Endothelial cell of umbilical vein (primary cell): ENCODE measurements around the gene ERN2. TPM values are rescaled to one million over a fixed set of nuclear protein-coding genes. Genes with fewer than 3 reads are reported as not detected.

Experiments
- BruUV-seq: library from RNA; stranded (reverse); fragments of 400-500 nt; replicated peaks from 2 replicates; lab custom pipeline; 2021; lab: Mats Ljungman, UMichigan
- CTCF ChIA-PET: fragments of 300-600, 350-600 bp; sonication (Branson Sonifier 250); formaldehyde crosslinking; loops from one replicate; lab custom pipeline; 2021; ENCODE audit warnings: antibody characterized with exemption, inconsistent platforms; lab: Charles Lee
- POLR2A ChIA-PET: fragments of 300-600, 350-600 bp; sonication (Branson Sonifier 250); formaldehyde crosslinking; loops from one replicate; lab custom pipeline; 2021; ENCODE audit warnings: antibody characterized with exemption, inconsistent platforms; lab: Charles Lee
- DNase-seq: peaks from one replicate; pipeline ENCODE4 v3.0.0-alpha.2; 2011; ENCODE audit warnings: low read depth, low spot score
- FAIRE-seq: peaks from 2 replicates; lab custom pipeline; 2011; peaks lifted over from hg19 to GRCh38; lab: Jason Lieb, UNC
- H2AFZ ChIP-seq: 2 replicates; pipeline ENCODE4 v1.6.0; 2012; ENCODE audit warnings: low read depth, low read length, control low read depth, inconsistent platforms
- H3K27ac ChIP-seq: 2 replicates; pipeline ENCODE4 v1.5.1; 2011; ENCODE audit warnings: low read depth, mild to moderate bottlenecking, control low read depth, low read length, moderate library complexity; ENCODE audit not compliant: insufficient read depth
- H3K27me3 ChIP-seq, 2 experiments: 2 replicates each; pipeline versions ENCODE4 v1.6.0 to v1.6.1; 2011; ENCODE audit warnings: low read length in 2 of 2, mixed read lengths in 1 of 2; ENCODE audit not compliant: control insufficient read depth in 2 of 2, insufficient read depth in 2 of 2
- H3K36me3 ChIP-seq, 2 experiments: 2 replicates in 1 of 2; 3 replicates in 1 of 2; pipeline ENCODE4 v1.5.1; 2011; ENCODE audit warnings: low read length in 2 of 2, mild to moderate bottlenecking in 1 of 2, moderate library complexity in 1 of 2; ENCODE audit not compliant: control insufficient read depth in 2 of 2, insufficient read depth in 2 of 2; ENCODE audit errors: extremely low read depth in 1 of 2
- H3K4me1 ChIP-seq: 3 replicates; pipeline ENCODE4 v1.5.1; 2011; ENCODE audit warnings: mild to moderate bottlenecking, low read length; ENCODE audit not compliant: control insufficient read depth, insufficient read depth; ENCODE audit errors: extremely low read depth
- H3K4me2 ChIP-seq: 2 replicates; pipeline ENCODE4 v1.6.1; 2011; ENCODE audit warnings: low read length, control low read depth, mixed read lengths; ENCODE audit not compliant: insufficient read depth
- H3K4me3 ChIP-seq, 3 experiments: fragments of 200-600 bp in 1 of 3; sonication (generic), shearing (Covaris generic) in 1 of 3; replicated peaks in 1 of 3; 2 replicates each; pipeline ENCODE4 v1.5.1; 2011 to 2016; ENCODE audit warnings: control low read depth in 3 of 3, low read length in 3 of 3, mild to moderate bottlenecking in 2 of 3, inconsistent platforms in 1 of 3, low read depth in 1 of 3, moderate library complexity in 1 of 3; ENCODE audit not compliant: insufficient read depth in 1 of 3
- H3K79me2 ChIP-seq: 2 replicates; pipeline ENCODE4 v1.6.0; 2012; ENCODE audit warnings: low read length, inconsistent platforms; ENCODE audit not compliant: control insufficient read depth, insufficient read depth
- H3K9ac ChIP-seq: replicated peaks from 2 replicates; pipeline ENCODE3; 2011; ENCODE audit warnings: low read length, control low read depth; ENCODE audit not compliant: insufficient read depth; ENCODE audit errors: extremely low read depth
- H3K9me1 ChIP-seq: replicated peaks from 3 replicates; pipeline ENCODE4 v1.6.0; 2011; ENCODE audit warnings: mild to moderate bottlenecking, low read length; ENCODE audit not compliant: control insufficient read depth, insufficient read depth; ENCODE audit errors: extremely low read depth
- H3K9me3 ChIP-seq: replicated peaks from 2 replicates; pipeline ENCODE4 v1.5.1; 2012; ENCODE audit warnings: low read length, inconsistent platforms; ENCODE audit not compliant: control insufficient read depth, insufficient read depth
- H4K20me1 ChIP-seq: replicated peaks from 2 replicates; pipeline ENCODE3; 2011; ENCODE audit warnings: mild to moderate bottlenecking, low read length; ENCODE audit not compliant: control insufficient read depth, insufficient read depth; ENCODE audit errors: extremely low read depth
- EZH2 ChIP-seq: IDR thresholded peaks from 2 replicates; pipeline ENCODE4 v1.6.1; 2012; ENCODE audit warnings: borderline replicate concordance, low read depth, mild to moderate bottlenecking, moderate library complexity, low read length, inconsistent platforms; ENCODE audit not compliant: severe bottlenecking
- FOS ChIP-seq: IDR thresholded peaks from 2 replicates; pipeline ENCODE4 v1.6.1; 2011; ENCODE audit warnings: mild to moderate bottlenecking, low read length, moderate library complexity, borderline replicate concordance; ENCODE audit not compliant: insufficient read depth
- GATA2 ChIP-seq: IDR thresholded peaks from 2 replicates; pipeline ENCODE4 v1.7.0; 2011; ENCODE audit warnings: low read depth, mild to moderate bottlenecking, moderate library complexity, mixed read lengths, low read length; ENCODE audit not compliant: insufficient read length, insufficient read depth
- JUN ChIP-seq: IDR thresholded peaks from 2 replicates; pipeline ENCODE4 v1.6.1; 2011; ENCODE audit warnings: borderline replicate concordance, low read depth; ENCODE audit not compliant: insufficient read length, insufficient read depth
- MYC ChIP-seq: IDR thresholded peaks from one replicate; pipeline ENCODE4 v1.6.1; 2011; ENCODE audit warnings: mild to moderate bottlenecking, low read depth, low read length
- POLR2A ChIP-seq: IDR thresholded peaks from 2 replicates; pipeline ENCODE4 v1.6.1; 2012; ENCODE audit warnings: low read depth, mild to moderate bottlenecking, control low read depth, low read length
- POLR2AphosphoS5 ChIP-seq: IDR thresholded peaks from 2 replicates; pipeline ENCODE4 v1.6.1; 2012; ENCODE audit warnings: low read depth, mild to moderate bottlenecking, control low read depth, low read length, moderate library complexity; ENCODE audit not compliant: insufficient read depth
- dilution Hi-C: fragments of 300-500 bp; cut with MboI; formaldehyde crosslinking; loops from one replicate; pipeline ENCODE4 v1.15.0; 2019; ENCODE audit warnings: low sequenced_read_pairs; ENCODE audit not compliant: extremely low pct_ligation_motif_present
- intact Hi-C: fragments of 100-400 bp; cut with micrococcal nuclease; formaldehyde crosslinking; loops from one replicate; pipeline ENCODE4 v1.10.0; 2022
- polyA plus RNA-seq, 4 experiments: library from polyadenylated mRNA; depleted of rRNA in 3 of 4; stranded (reverse) in 3 of 4; unstranded in 1 of 4; fragments of >200 nt; gene quantifications; 2 replicates each; pipeline versions ENCODE4 v1.2.1 to v1.2.3, GENCODE V29; 2011 to 2012; ENCODE audit warnings: missing spikeins in 1 of 4
- total RNA-seq: library from RNA; stranded (reverse); gene quantifications from 2 replicates; pipeline ENCODE4 v1.2.3, GENCODE V29; 2021
- TF ChIP-seq, protein P1 (sequence below), 2 donors: IDR thresholded peaks; 1 replicate in 1 of 2; 2 replicates in 1 of 2; pipeline ENCODE4 v1.5.1; 2011; ENCODE audit warnings: low read length in 2 of 2, mild to moderate bottlenecking in 2 of 2, moderate library complexity in 2 of 2, control low read depth in 1 of 2, inconsistent platforms in 1 of 2, low read depth in 1 of 2; ENCODE audit not compliant: insufficient read depth in 1 of 2; ENCODE audit errors: extremely low read depth in 1 of 2
- TF ChIP-seq, protein P2 (sequence below): IDR thresholded peaks from 2 replicates; pipeline ENCODE4 v1.6.1; 2011; ENCODE audit not compliant: insufficient read depth, insufficient read length

Gene ERN2
- total and polyA plus RNA-seq, 2 donors (not counting 3 experiments of a cell fraction or from before 2014, with no cell fraction given) = 0.15 TPM; not detected in 1

DNA sequence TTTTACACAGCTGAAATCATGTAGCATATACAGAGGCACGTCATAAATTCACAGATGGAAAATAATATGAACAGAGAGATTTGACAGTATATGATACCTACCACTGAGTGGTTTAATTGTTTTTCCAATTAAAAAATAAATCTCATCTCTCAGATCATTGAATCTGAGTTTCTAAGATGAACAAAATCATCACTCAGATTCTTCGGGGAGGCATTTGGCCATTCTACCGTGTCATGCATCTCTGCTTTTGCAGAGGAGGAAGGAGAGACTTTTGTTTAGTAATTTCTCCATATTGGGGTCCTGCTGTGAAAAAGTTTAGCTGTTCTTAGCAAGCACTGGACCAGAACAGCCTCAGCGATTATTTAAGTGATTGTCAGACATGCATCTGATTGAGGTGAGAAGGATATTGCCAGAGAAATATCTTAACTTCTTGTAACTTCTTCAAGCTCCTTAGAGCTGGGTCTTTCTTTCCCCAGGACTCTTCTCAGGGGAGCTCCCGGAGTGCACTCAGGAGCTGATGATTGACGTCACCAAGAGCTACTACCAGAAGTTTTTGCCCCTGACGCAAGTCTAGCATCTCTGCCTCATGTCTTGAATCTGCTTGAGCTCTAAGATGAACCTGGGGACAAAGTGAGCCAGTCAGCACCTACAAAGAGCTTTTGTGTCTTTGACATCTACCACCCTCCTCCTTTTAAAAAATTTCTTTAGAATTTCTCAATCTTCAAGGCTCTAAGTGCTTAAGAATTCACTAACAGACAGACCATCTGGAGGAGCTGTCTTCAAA, 46.3 kb downstream of the ERN2 start:
- POLR2A ChIA-PET = no interaction called here

More for the DNA sequence above, 46.3 kb downstream of the ERN2 start:
- H3K9me3 ChIP-seq = no peaks in the 10 kb centered on the region
- no peak overlapping the region for H3K4me2 ChIP-seq
- DNase-seq = no peak
- H3K79me2 ChIP-seq = peaks cover 4% of the 10 kb centered on the region
- H3K4me1 ChIP-seq = peaks cover 20% of the 10 kb centered on the region
- BruUV-seq = no TSS peak
- TF ChIP-seq JUN (no peak), FOS (no peak), POLR2AphosphoS5 (no peak), POLR2A (no peak), EZH2 (no peak), GATA2 (no peak), MYC (no peak)
- TF ChIP-seq, protein P1, sequence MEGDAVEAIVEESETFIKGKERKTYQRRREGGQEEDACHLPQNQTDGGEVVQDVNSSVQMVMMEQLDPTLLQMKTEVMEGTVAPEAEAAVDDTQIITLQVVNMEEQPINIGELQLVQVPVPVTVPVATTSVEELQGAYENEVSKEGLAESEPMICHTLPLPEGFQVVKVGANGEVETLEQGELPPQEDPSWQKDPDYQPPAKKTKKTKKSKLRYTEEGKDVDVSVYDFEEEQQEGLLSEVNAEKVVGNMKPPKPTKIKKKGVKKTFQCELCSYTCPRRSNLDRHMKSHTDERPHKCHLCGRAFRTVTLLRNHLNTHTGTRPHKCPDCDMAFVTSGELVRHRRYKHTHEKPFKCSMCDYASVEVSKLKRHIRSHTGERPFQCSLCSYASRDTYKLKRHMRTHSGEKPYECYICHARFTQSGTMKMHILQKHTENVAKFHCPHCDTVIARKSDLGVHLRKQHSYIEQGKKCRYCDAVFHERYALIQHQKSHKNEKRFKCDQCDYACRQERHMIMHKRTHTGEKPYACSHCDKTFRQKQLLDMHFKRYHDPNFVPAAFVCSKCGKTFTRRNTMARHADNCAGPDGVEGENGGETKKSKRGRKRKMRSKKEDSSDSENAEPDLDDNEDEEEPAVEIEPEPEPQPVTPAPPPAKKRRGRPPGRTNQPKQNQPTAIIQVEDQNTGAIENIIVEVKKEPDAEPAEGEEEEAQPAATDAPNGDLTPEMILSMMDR (IDR thresholded peaks at IDR 0.05; ENCODE audit: extremely low read depth in 1 of 2, insufficient read depth in 1 of 2, low read depth in 1 of 2, low read length in 2 of 2) = no peak
- TF ChIP-seq, protein P2, sequence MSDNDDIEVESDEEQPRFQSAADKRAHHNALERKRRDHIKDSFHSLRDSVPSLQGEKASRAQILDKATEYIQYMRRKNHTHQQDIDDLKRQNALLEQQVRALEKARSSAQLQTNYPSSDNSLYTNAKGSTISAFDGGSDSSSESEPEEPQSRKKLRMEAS = no peak
- no peaks in the 10 kb centered on the region for H3K9me1 ChIP-seq
- H3K4me3 ChIP-seq = no peak overlapping the region
- no peak for FAIRE-seq
- H2AFZ ChIP-seq = no peak overlapping the region
- no peak overlapping the region for H3K27ac ChIP-seq
- H3K27me3 ChIP-seq = no peaks in the 10 kb centered on the region
- dilution Hi-C loops = no loop called here
- H3K36me3 ChIP-seq = peaks cover 34 to 46% of the 10 kb centered on the region in 2 experiments
- H3K9ac ChIP-seq = no peak overlapping the region
- intact Hi-C loops = no loop called here
- CTCF ChIA-PET = no interaction called here
- no peaks in the 10 kb centered on the region for H4K20me1 ChIP-seq
